ENCODE measurements around the gene TARS2.

The TARS2 gene

GRCh38 chr1:150551051-150551783 lies 64.0 kb downstream of the TARS2 start:
- Histone ChIP-seq H3K27ac (ENCODE audit: low read depth, low read length) (no peak overlapping the region), H3K9ac (ENCODE audit: low read depth, low read length) (no peak overlapping the region), H3K4me1 (ENCODE audit: insufficient read depth, low read length) (peaks cover 20% of the 10 kb centered on the region), H3K9me3 (ENCODE audit: insufficient read depth, low read depth, low read length) (no peaks in the 10 kb centered on the region), H3K27me3 (ENCODE audit: insufficient read depth, low read length) (peaks cover 26% of the 10 kb centered on the region), H3K36me3 (ENCODE audit: insufficient read depth, low read length) (no peaks in the 10 kb centered on the region; the same call in 1 of the 2 replicates), H3K4me3 (ENCODE audit: low read length) (no peak overlapping the region)
- WGBS = 88% methylated on average over 11 of the region's 11 CpGs

- Histone ChIP-seq H3K36me3 (ENCODE audit: insufficient read depth, low read length) (no peaks in the 10 kb centered on the region; the same call in 1 of the 2 replicates), H3K9me3 (ENCODE audit: insufficient read depth, low read depth, low read length) (no peaks in the 10 kb centered on the region), H3K4me3 (ENCODE audit: low read length) (no peak overlapping the region), H3K27ac (ENCODE audit: low read depth, low read length) (no peak overlapping the region), H3K27me3 (ENCODE audit: insufficient read depth, low read length) (peaks cover 26% of the 10 kb centered on the region), H3K9ac (ENCODE audit: low read depth, low read length) (no peak overlapping the region), H3K4me1 (ENCODE audit: insufficient read depth, low read length) (peaks cover 25% of the 10 kb centered on the region)
- 13% methylated on average over 1 of the region's 1 CpG for WGBS
Measured at GRCh38 chr1:150551784-150552127, 64.5 kb downstream of the TARS2 start.

DNA sequence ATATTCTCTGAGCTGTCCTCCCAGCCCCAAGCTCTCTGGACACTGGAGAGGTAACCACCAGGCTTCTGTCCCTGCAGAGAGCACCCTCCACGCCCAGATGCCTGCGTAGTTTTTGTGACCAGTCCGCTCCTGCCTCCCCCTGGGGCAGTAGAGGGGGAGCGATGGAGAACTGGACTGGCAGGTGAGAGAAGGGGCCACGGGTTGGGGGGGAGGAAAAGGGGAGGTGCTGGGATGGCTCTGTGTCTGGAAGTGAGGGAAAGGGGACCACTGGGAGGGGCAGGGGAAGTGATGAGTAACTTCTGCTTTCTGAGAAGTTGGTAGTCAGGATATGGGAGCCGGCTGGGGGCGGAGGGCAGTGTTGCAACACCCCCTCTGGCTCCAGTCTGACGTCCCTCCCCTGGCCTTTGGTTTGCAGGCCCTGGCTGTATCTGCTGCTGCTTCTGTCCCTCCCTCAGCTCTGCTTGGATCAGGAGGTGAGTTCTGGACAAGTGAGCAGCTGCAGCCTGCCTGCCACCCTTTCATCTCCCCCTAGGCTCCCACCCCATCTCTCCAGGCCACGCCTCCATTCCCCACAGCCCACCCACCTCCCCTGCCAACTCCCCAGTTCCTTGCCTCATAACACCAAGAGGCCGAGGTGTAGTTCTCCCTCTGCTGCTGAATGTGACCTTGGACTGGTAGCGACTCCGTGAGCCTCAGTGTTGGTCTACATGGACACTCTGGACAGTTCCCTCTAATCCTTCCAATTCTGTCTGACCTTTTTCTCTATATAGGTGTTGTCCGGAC lies 65.1 kb downstream of the TARS2 start:
- Histone ChIP-seq H3K4me3 (ENCODE audit: low read length) (no peak overlapping the region), H3K27ac (ENCODE audit: low read depth, low read length) (no peak overlapping the region), H3K36me3 (ENCODE audit: insufficient read depth, low read length) (no peaks in the 10 kb centered on the region; the same call in 1 of the 2 replicates), H3K4me1 (ENCODE audit: insufficient read depth, low read length) (peaks cover 25% of the 10 kb centered on the region), H3K9ac (ENCODE audit: low read depth, low read length) (no peak overlapping the region), H3K9me3 (ENCODE audit: insufficient read depth, low read depth, low read length) (no peaks in the 10 kb centered on the region), H3K27me3 (ENCODE audit: insufficient read depth, low read length) (peaks cover 26% of the 10 kb centered on the region)
- WGBS = 59% methylated on average over 13 of the region's 13 CpGs

GRCh38 chr1:150552911-150553289 lies 65.7 kb downstream of the TARS2 start:
- Histone ChIP-seq H3K27ac (ENCODE audit: low read depth, low read length) (no peak overlapping the region), H3K9me3 (ENCODE audit: insufficient read depth, low read depth, low read length) (no peaks in the 10 kb centered on the region), H3K4me1 (ENCODE audit: insufficient read depth, low read length) (peaks cover 25% of the 10 kb centered on the region), H3K27me3 (ENCODE audit: insufficient read depth, low read length) (peaks cover 21% of the 10 kb centered on the region), H3K4me3 (ENCODE audit: low read length) (no peak overlapping the region), H3K36me3 (ENCODE audit: insufficient read depth, low read length) (no peaks in the 10 kb centered on the region; the same call in 1 of the 2 replicates), H3K9ac (ENCODE audit: low read depth, low read length) (no peak overlapping the region)
- WGBS = 88% methylated on average over 12 of the region's 12 CpGs

GRCh38 chr1:150553392-150554085 lies 66.3 kb downstream of the TARS2 start:
- no peaks in the 10 kb centered on the region; the same call in 1 of the 2 replicates for H3K36me3 ChIP-seq (ENCODE audit: insufficient read depth, low read length)
- H3K27me3 ChIP-seq (ENCODE audit: insufficient read depth, low read length) = peaks cover 16% of the 10 kb centered on the region
- peaks cover 25% of the 10 kb centered on the region for H3K4me1 ChIP-seq (ENCODE audit: insufficient read depth, low read length)
- no peak overlapping the region for H3K27ac ChIP-seq (ENCODE audit: low read depth, low read length)
- no peaks in the 10 kb centered on the region for H3K9me3 ChIP-seq (ENCODE audit: insufficient read depth, low read depth, low read length)
- no peak overlapping the region for H3K4me3 ChIP-seq (ENCODE audit: low read length)
- WGBS = 93% methylated on average over 23 of the region's 23 CpGs
- no peak overlapping the region for H3K9ac ChIP-seq (ENCODE audit: low read depth, low read length)

- H3K4me3 ChIP-seq (ENCODE audit: low read length) = no peak overlapping the region
- WGBS = 92% methylated on average over 8 of the region's 8 CpGs
- no peak overlapping the region for H3K9ac ChIP-seq (ENCODE audit: low read depth, low read length)
- H3K27ac ChIP-seq (ENCODE audit: low read depth, low read length) = no peak overlapping the region
- H3K4me1 ChIP-seq (ENCODE audit: insufficient read depth, low read length) = peaks cover 25% of the 10 kb centered on the region
- no peaks in the 10 kb centered on the region; the same call in 1 of the 2 replicates for H3K36me3 ChIP-seq (ENCODE audit: insufficient read depth, low read length)
- H3K27me3 ChIP-seq (ENCODE audit: insufficient read depth, low read length) = peaks cover 10% of the 10 kb centered on the region
- H3K9me3 ChIP-seq (ENCODE audit: insufficient read depth, low read depth, low read length) = no peaks in the 10 kb centered on the region
Measured at GRCh38 chr1:150554086-150554452, 66.8 kb downstream of the TARS2 start.

GRCh38 chr1:150555198-150555970 lies 68.2 kb downstream of the TARS2 start:
- H3K4me3 ChIP-seq (ENCODE audit: low read length) = no peak overlapping the region
- WGBS = 95% methylated on average over 19 of the region's 19 CpGs
- H3K27ac ChIP-seq (ENCODE audit: low read depth, low read length) = no peak overlapping the region
- no peaks in the 10 kb centered on the region for H3K9me3 ChIP-seq (ENCODE audit: insufficient read depth, low read depth, low read length)
- H3K36me3 ChIP-seq (ENCODE audit: insufficient read depth, low read length) = no peaks in the 10 kb centered on the region; the same call in 1 of the 2 replicates
- H3K9ac ChIP-seq (ENCODE audit: low read depth, low read length) = no peak overlapping the region
- peaks cover 24% of the 10 kb centered on the region for H3K4me1 ChIP-seq (ENCODE audit: insufficient read depth, low read length)
- H3K27me3 ChIP-seq (ENCODE audit: insufficient read depth, low read length) = peaks cover under 1% of the 10 kb centered on the region; the same call in 1 of the 2 replicates

GRCh38 chr1:150555971-150556865 lies 69.0 kb downstream of the TARS2 start:
- no peaks in the 10 kb centered on the region; the same call in 1 of the 2 replicates for H3K36me3 ChIP-seq (ENCODE audit: insufficient read depth, low read length)
- peaks cover 21% of the 10 kb centered on the region for H3K4me1 ChIP-seq (ENCODE audit: insufficient read depth, low read length)
- no peak overlapping the region for H3K27ac ChIP-seq (ENCODE audit: low read depth, low read length)
- WGBS = 84% methylated on average over 26 of the region's 26 CpGs
- no peak overlapping the region for H3K4me3 ChIP-seq (ENCODE audit: low read length)
- H3K9me3 ChIP-seq (ENCODE audit: insufficient read depth, low read depth, low read length) = no peaks in the 10 kb centered on the region
- H3K27me3 ChIP-seq (ENCODE audit: insufficient read depth, low read length) = no peaks in the 10 kb centered on the region; the same call in 1 of the 2 replicates
- no peak overlapping the region for H3K9ac ChIP-seq (ENCODE audit: low read depth, low read length)

GRCh38 chr1:150557065-150557600 lies 69.9 kb downstream of the TARS2 start:
- Histone ChIP-seq H3K9me3 (ENCODE audit: insufficient read depth, low read depth, low read length) (no peaks in the 10 kb centered on the region), H3K9ac (ENCODE audit: low read depth, low read length) (no peak overlapping the region), H3K4me3 (ENCODE audit: low read length) (no peak overlapping the region), H3K27me3 (ENCODE audit: insufficient read depth, low read length) (no peaks in the 10 kb centered on the region), H3K36me3 (ENCODE audit: insufficient read depth, low read length) (no peaks in the 10 kb centered on the region; the same call in 1 of the 2 replicates), H3K27ac (ENCODE audit: low read depth, low read length) (no peak overlapping the region), H3K4me1 (ENCODE audit: insufficient read depth, low read length) (peaks cover 21% of the 10 kb centered on the region)
- 94% methylated on average over 26 of the region's 26 CpGs for WGBS

All from HUES64 (cell line).